ENCODE data around the gene TEX22.

DNA sequence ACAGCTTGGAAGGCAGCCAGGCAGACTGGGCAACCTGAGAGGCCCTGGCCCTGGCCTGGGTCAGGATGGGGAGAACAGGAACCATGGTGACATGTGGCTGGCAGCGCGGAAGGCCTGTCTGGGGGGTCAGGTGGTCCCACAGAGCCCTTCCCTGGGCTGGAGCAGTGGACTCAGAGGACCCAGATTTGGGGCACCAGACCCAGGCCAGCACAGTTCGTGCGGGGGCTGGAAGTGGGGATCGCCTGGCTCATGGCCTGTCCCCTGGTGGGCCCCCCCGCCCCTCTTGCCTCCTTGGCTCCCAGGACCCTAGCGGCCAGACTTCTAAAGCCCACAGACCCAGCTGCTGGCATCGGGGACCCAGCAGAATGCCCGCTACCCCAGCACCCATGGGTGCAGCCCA, 42.7 kb downstream of the TEX22 start:
- TF ChIP-seq, protein P1, sequence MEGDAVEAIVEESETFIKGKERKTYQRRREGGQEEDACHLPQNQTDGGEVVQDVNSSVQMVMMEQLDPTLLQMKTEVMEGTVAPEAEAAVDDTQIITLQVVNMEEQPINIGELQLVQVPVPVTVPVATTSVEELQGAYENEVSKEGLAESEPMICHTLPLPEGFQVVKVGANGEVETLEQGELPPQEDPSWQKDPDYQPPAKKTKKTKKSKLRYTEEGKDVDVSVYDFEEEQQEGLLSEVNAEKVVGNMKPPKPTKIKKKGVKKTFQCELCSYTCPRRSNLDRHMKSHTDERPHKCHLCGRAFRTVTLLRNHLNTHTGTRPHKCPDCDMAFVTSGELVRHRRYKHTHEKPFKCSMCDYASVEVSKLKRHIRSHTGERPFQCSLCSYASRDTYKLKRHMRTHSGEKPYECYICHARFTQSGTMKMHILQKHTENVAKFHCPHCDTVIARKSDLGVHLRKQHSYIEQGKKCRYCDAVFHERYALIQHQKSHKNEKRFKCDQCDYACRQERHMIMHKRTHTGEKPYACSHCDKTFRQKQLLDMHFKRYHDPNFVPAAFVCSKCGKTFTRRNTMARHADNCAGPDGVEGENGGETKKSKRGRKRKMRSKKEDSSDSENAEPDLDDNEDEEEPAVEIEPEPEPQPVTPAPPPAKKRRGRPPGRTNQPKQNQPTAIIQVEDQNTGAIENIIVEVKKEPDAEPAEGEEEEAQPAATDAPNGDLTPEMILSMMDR (IDR thresholded peaks at IDR 0.05): no peak
- no peak for TF ChIP-seq POLR2A (IDR thresholded peaks at IDR 0.05)

Data from ovary (tissue), 3 donors.